T-cell (primary cell): Measurements from ENCODE around the gene ADD2. TPM values are rescaled to one million over a fixed set of nuclear protein-coding genes. Genes with fewer than 3 reads are reported as not detected.

Source experiments
- ATAC-seq, 4 experiments: fragments of 200-7000 bp in 3 of 4; fragments of 150-1000 bp in 1 of 4; cut with Tn5 transposase; replicated peaks in 1 of 4; 1 replicate in 3 of 4; 2 replicates in 1 of 4; pipeline ENCODE4 v1.10.0; 2021; ENCODE audit warnings: moderate library complexity in 3 of 4, mild to moderate bottlenecking in 2 of 4, moderate number of reproducible peaks in 1 of 4
- CTCF ChIA-PET, 2 donors: fragments of 300-600 bp; sonication (Branson Sonifier 250); formaldehyde crosslinking; loops; one replicate each; lab custom pipeline; 2022; ENCODE audit warnings: antibody characterized with exemption in 2 of 2; lab: Charles Lee
- POLR2A ChIA-PET, 2 donors: fragments of 300-600 bp; sonication (Branson Sonifier 250); formaldehyde crosslinking; loops; one replicate each; lab custom pipeline; 2022; ENCODE audit warnings: antibody characterized with exemption in 2 of 2; lab: Charles Lee
- DNase-seq, 35 experiments: peaks; one replicate each; pipeline versions ENCODE4 v3.0.0 to v3.0.0-alpha.2; 2013 to 2023
- H3K27ac ChIP-seq: one replicate; pipeline ENCODE4 v1.5.1; 2013; ENCODE audit warnings: low read length
- H3K27me3 ChIP-seq, 2 experiments: replicated peaks in 1 of 2; 1 replicate in 1 of 2; 2 replicates in 1 of 2; pipeline versions ENCODE4 v1.6.1 to v1.7.0; 2013; ENCODE audit warnings: low read length in 1 of 2, mixed read lengths in 1 of 2; ENCODE audit not compliant: control insufficient read depth in 2 of 2, insufficient read depth in 2 of 2; ENCODE audit errors: extremely low read depth in 1 of 2
- H3K36me3 ChIP-seq, 2 donors: 1 replicate in 1 of 2; 2 replicates in 1 of 2; pipeline versions ENCODE4 v1.6.1 to v1.7.0; 2013; ENCODE audit warnings: low read length in 1 of 2; ENCODE audit not compliant: control insufficient read depth in 2 of 2, insufficient read depth in 1 of 2; ENCODE audit errors: extremely low read depth in 1 of 2
- H3K4me1 ChIP-seq, 2 experiments: 1 replicate in 1 of 2; 2 replicates in 1 of 2; pipeline versions ENCODE4 v1.6.1 to v1.7.0; 2013; ENCODE audit warnings: low read length in 2 of 2, mixed read lengths in 1 of 2; ENCODE audit not compliant: insufficient read depth in 2 of 2, control insufficient read depth in 1 of 2; ENCODE audit errors: extremely low read depth in 1 of 2
- H3K4me3 ChIP-seq, 2 donors: 1 replicate in 1 of 2; 2 replicates in 1 of 2; pipeline versions ENCODE4 v1.5.1 to v1.7.0; 2013; ENCODE audit warnings: mild to moderate bottlenecking in 2 of 2, low read length in 1 of 2, moderate library complexity in 1 of 2; ENCODE audit not compliant: control insufficient read depth in 1 of 2; ENCODE audit errors: extremely low read depth in 1 of 2
- H3K9me3 ChIP-seq: 2 replicates; pipeline ENCODE4 v1.7.0; 2013
- H3K27ac Mint-ChIP-seq, 2 donors: one replicate each; pipeline ENCODE4 v1.8.0; 2020 to 2021; ENCODE audit warnings: mild to moderate bottlenecking in 2 of 2, mixed read lengths in 2 of 2
- H3K27me3 Mint-ChIP-seq, 2 donors: one replicate each; pipeline ENCODE4 v1.8.0; 2021 to 2022; ENCODE audit warnings: mixed read lengths in 2 of 2
- H3K36me3 Mint-ChIP-seq: one replicate; pipeline ENCODE4 v1.8.0; 2021; ENCODE audit warnings: mixed read lengths
- H3K4me1 Mint-ChIP-seq, 3 donors: one replicate each; pipeline ENCODE4 v1.8.0; 2020 to 2022; ENCODE audit warnings: mixed read lengths in 3 of 3, mild to moderate bottlenecking in 1 of 3
- H3K4me3 Mint-ChIP-seq, 3 donors: one replicate each; pipeline ENCODE4 v1.8.0; 2020 to 2022; ENCODE audit warnings: mild to moderate bottlenecking in 3 of 3, mixed read lengths in 3 of 3, moderate library complexity in 3 of 3
- H3K9me3 Mint-ChIP-seq, 3 donors: one replicate each; pipeline ENCODE4 v1.8.0; 2020 to 2022; ENCODE audit warnings: mixed read lengths in 3 of 3
- WGBS: methylation state at CpG from one replicate; pipeline ENCODE4 v1.1.5; 2013; ENCODE audit warnings: missing lambda C conversion rate; ENCODE audit not compliant: insufficient coverage; 5-methylcytosine and 5-hydroxymethylcytosine counted together
- total RNA-seq, 35 experiments: library from RNA in 6 of 35; stranded (reverse) in 6 of 35; fragments of 120-200 nt in 1 of 35; gene quantifications; one replicate each; pipeline versions ENCODE4 v1.2.1 to v1.2.4 and lab custom pipeline; 2013 to 2026

The ADD2 gene
- total RNA-seq, 5 donors from 2014 or later (not counting 1 experiment from before 2014, with no cell fraction given) = 4.7 to 7.9 (median 7.1) TPM

DNA sequence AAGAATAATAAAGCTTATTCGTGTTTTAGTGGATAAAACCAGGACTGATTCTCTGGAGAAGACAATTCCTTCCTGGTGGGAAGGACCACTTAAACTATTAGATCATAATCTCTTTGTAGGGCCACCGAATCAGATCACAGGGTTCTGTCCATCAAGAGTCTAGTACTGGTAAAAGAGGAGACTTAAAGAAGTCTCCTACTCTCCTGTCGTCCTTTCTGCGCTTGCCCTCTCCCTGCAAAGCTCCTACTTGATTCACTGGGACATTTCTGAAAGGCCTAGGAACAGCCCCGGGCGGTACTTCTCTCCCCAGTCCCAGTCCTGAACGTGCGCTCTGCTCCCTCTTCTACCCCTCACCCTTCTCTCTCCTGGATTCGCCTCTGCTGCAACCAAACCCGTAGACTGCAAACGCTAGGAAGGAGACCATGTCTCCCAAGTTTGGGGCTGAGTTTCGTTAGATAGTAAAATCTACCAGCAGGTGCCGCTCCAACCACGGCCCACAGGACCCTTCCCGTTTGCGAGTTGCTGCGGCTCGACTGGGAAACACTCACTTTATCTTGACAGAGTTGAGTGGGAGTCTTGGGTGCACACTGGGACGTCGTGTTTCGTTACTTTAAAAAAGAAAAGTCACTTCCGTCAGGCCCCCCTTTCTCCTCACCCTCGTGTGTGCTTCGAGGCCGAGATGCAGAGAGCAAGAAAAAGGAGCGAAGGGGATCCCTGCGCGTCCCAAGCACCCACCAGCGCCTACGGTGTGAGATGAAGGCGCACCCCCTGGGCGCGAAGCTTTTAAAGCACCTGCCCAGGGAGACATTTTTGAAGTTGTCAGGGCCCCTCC lies 21.5 kb upstream of the ADD2 start:
- no peaks in the 10 kb centered on the region for H3K9me3 Mint-ChIP-seq
- no peaks in the 10 kb centered on the region for H3K9me3 ChIP-seq
- no peak overlapping the region for H3K27ac Mint-ChIP-seq
- H3K27me3 Mint-ChIP-seq = peaks cover 56 to 58% of the 10 kb centered on the region in 2 donors
- DNase-seq = peak; percentile 17 to 76 (median 52)
- POLR2A ChIA-PET = interaction anchor here in 1 of 2 donors (0.6 to 1.2 kb wide), 2 partner anchors 38 to 120 kb away, joined by 3 to 8 read pairs; no protein-coding TSS in a partner anchor
- H3K36me3 Mint-ChIP-seq = no peaks in the 10 kb centered on the region
- WGBS = 9% methylated on average over 20 of the region's 33 CpGs
- H3K4me1 Mint-ChIP-seq = peaks cover 14 to 16% (median 14%) of the 10 kb centered on the region in 3 donors
- H3K4me1 ChIP-seq = peaks cover 6 to 11% of the 10 kb centered on the region in 2 experiments
- peaks cover 13 to 25% of the 10 kb centered on the region in 2 experiments for H3K27me3 ChIP-seq
- peak overlapping the region; percentile 29 to 72 for H3K4me3 ChIP-seq
- H3K27ac ChIP-seq = no peak overlapping the region
- peak overlapping the region; percentile 69 to 78 (median 75) for H3K4me3 Mint-ChIP-seq
- no peaks in the 10 kb centered on the region for H3K36me3 ChIP-seq
- CTCF ChIA-PET = interaction anchor here (0.5 to 2.3 kb wide), 10 partner anchors 11 to 1775 kb away, joined by 3 to 6 read pairs (median 4); no protein-coding TSS in a partner anchor
- ATAC-seq = peak; percentile 64 to 86 (median 78)

GRCh38 chr2:70785137-70785911 lies 17.3 kb upstream of the ADD2 start:
- DNase-seq (peak in 29 of 35 experiments; percentile 9 to 66 (median 32)), ATAC-seq (peak; percentile 67 to 77 (median 71))
- H3K27me3 Mint-ChIP-seq = peaks cover 28 to 38% of the 10 kb centered on the region in 2 donors
- WGBS = no CpG with 5 or more reads among the region's 7 CpGs
- POLR2A ChIA-PET = interaction anchor here in 1 of 2 donors (0.6 kb wide), 1 partner anchor 127 kb away, joined by 3 read pairs; no protein-coding TSS in a partner anchor
- no peak overlapping the region for H3K27ac ChIP-seq
- no peak overlapping the region for H3K4me3 ChIP-seq
- H3K9me3 ChIP-seq = no peaks in the 10 kb centered on the region
- no peaks in the 10 kb centered on the region for H3K9me3 Mint-ChIP-seq
- CTCF ChIA-PET = interaction anchor here (0.6 to 1.6 kb wide), 5 partner anchors 17 to 482 kb away, joined by 3 to 5 read pairs (median 4); partner anchors contain the start of gene ADD2 (in 1 of the 2)
- no peaks in the 10 kb centered on the region for H3K36me3 ChIP-seq
- H3K27me3 ChIP-seq = peaks cover 5 to 19% of the 10 kb centered on the region in 2 experiments
- H3K4me1 ChIP-seq = peaks cover 6 to 11% of the 10 kb centered on the region in 2 experiments
- H3K4me3 Mint-ChIP-seq = no peak overlapping the region
- peaks cover 10 to 16% (median 12%) of the 10 kb centered on the region in 3 donors for H3K4me1 Mint-ChIP-seq
- no peaks in the 10 kb centered on the region for H3K36me3 Mint-ChIP-seq
- H3K27ac Mint-ChIP-seq = no peak overlapping the region

GRCh38 chr2:70784320-70784719 lies 16.3 kb upstream of the ADD2 start:
- peaks cover 4 to 9% (median 6%) of the 10 kb centered on the region in 3 donors for H3K4me1 Mint-ChIP-seq
- Histone ChIP-seq H3K4me1 (peaks cover 0 to under 1% of the 10 kb centered on the region in 2 experiments), H3K4me3 (no peak overlapping the region), H3K27ac (no peak overlapping the region), H3K27me3 (peaks cover 3 to 14% of the 10 kb centered on the region in 2 experiments), H3K36me3 (no peaks in the 10 kb centered on the region), H3K9me3 (no peaks in the 10 kb centered on the region)
- H3K9me3 Mint-ChIP-seq = no peaks in the 10 kb centered on the region
- peaks cover 21 to 33% of the 10 kb centered on the region in 2 donors for H3K27me3 Mint-ChIP-seq
- ChIA-PET POLR2A (no interaction called here), CTCF (interaction anchor here (0.7 to 1.4 kb wide), 2 partner anchors 89 to 481 kb away, joined by 4 to 5 read pairs; no protein-coding TSS in a partner anchor)
- no peak overlapping the region for H3K4me3 Mint-ChIP-seq
- no peaks in the 10 kb centered on the region for H3K36me3 Mint-ChIP-seq
- DNase-seq (no peak), ATAC-seq (no peak)
- no CpG with 5 or more reads among the region's 2 CpGs for WGBS
- no peak overlapping the region for H3K27ac Mint-ChIP-seq

DNA sequence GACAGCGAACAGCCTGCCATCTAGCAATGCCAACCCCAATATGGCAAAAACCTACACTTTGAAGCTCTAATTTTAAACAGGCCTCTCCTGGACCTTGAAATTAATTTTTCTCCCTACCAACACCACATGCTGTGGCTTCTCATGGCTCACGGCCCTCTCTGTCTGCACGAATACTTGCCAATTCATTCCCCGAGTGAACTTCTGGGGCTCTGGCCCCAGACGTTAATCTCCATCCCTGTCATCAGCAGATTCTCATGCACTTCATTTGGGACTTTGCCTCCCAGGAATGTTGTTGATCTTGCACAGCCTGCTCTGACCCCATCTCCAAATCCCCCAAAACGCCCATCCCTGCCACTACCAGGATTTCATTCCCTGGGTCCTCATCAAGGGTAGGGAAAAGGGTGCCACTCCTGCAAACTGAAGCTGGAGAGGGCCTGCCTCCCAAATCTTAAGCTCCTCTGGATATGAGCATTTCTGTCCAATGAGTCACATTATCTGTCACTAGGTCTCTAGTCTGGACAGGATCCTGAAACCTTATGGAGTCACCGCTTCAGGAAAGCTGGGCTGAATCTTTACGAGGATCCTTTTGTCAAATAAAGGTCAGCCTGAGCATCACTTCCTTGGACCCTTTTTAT lies 12.0 kb upstream of the ADD2 start:
- DNase-seq (no peak), ATAC-seq (no peak)
- Histone ChIP-seq H3K36me3 (no peaks in the 10 kb centered on the region), H3K4me1 (no peaks in the 10 kb centered on the region), H3K27me3 (peaks cover 4 to 12% of the 10 kb centered on the region in 2 experiments), H3K27ac (no peak overlapping the region), H3K4me3 (no peak overlapping the region), H3K9me3 (no peaks in the 10 kb centered on the region)
- H3K36me3 Mint-ChIP-seq = no peaks in the 10 kb centered on the region
- H3K9me3 Mint-ChIP-seq = no peaks in the 10 kb centered on the region
- no peak overlapping the region for H3K4me3 Mint-ChIP-seq
- WGBS = 84% methylated on average over 4 of the region's 8 CpGs
- POLR2A ChIA-PET = no interaction called here
- peaks cover 0 to under 1% (median 0%) of the 10 kb centered on the region in 3 donors for H3K4me1 Mint-ChIP-seq
- no peak overlapping the region for H3K27ac Mint-ChIP-seq
- H3K27me3 Mint-ChIP-seq = peaks cover 12% of the 10 kb centered on the region in 2 donors
- CTCF ChIA-PET = interaction anchor here in 1 of 2 donors (0.5 kb wide), 1 partner anchor 114 kb away, joined by 6 read pairs; no protein-coding TSS in a partner anchor

DNA sequence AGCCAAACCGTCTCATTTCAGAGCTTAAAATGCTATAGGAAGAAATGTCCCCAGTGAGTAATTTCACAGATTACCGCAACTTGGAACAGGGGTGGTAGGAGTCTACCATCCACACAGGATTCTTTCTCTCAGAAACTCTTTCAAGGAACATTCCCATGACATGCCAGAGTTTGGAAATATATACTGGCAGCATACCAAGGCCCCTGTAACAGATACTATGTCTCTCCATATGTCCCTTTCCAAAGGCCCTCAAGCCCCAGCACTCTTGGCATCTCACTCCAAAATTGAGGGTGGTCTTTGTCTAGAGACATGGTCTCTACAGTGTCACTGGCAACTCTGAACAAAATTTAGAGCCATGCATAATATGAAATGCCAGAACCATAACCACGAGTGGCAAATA lies 11.5 kb upstream of the ADD2 start:
- 82% methylated on average over 2 of the region's 3 CpGs for WGBS
- Histone ChIP-seq H3K9me3 (no peaks in the 10 kb centered on the region), H3K27me3 (peaks cover 4 to 12% of the 10 kb centered on the region in 2 experiments), H3K36me3 (no peaks in the 10 kb centered on the region), H3K4me1 (no peaks in the 10 kb centered on the region), H3K27ac (no peak overlapping the region), H3K4me3 (no peak overlapping the region)
- no peak for ATAC-seq
- ChIA-PET POLR2A (no interaction called here), CTCF (no interaction called here)
- DNase-seq = no peak
- Mint-ChIP-seq H3K27me3 (peaks cover 17% of the 10 kb centered on the region in 2 donors), H3K9me3 (no peaks in the 10 kb centered on the region), H3K36me3 (no peaks in the 10 kb centered on the region), H3K4me3 (no peak overlapping the region), H3K27ac (no peak overlapping the region), H3K4me1 (no peaks in the 10 kb centered on the region)
